HEK293 (cell line): ENCODE results near the gene PPEF1.

ENCODE experiments used
- CTCF ChIP-seq: fragments of 450-650 bp; formaldehyde crosslinking; IDR thresholded peaks from 2 replicates; pipeline ENCODE4 v1.5.1; 2016; ENCODE audit warnings: missing biosample characterization, missing genetic modification characterization
- HIC1 ChIP-seq: fragments of 450-650 bp; formaldehyde crosslinking; IDR thresholded peaks from 2 replicates; pipeline ENCODE4 v1.5.1; 2016; ENCODE audit warnings: missing biosample characterization, missing genetic modification characterization
- HOXA7 ChIP-seq: sonication (generic); formaldehyde crosslinking; IDR thresholded peaks from 2 replicates; pipeline ENCODE4 v1.8.1; 2022; ENCODE audit warnings: missing genetic modification reagents, borderline replicate concordance
- MEIS1 ChIP-seq: sonication (generic); formaldehyde crosslinking; IDR thresholded peaks from 2 replicates; pipeline ENCODE4 v1.8.1; 2022; ENCODE audit warnings: missing genetic modification reagents, mild to moderate bottlenecking, borderline replicate concordance
- RBAK ChIP-seq: fragments of 450-650 bp; formaldehyde crosslinking; IDR thresholded peaks from 2 replicates; pipeline ENCODE4 v1.5.1; 2016; ENCODE audit warnings: missing biosample characterization, missing genetic modification characterization
- SCRT1 ChIP-seq: fragments of 450-650 bp; formaldehyde crosslinking; IDR thresholded peaks from 2 replicates; pipeline ENCODE4 v1.5.1; 2016; ENCODE audit warnings: missing biosample characterization, missing genetic modification characterization, borderline replicate concordance
- SETDB1 ChIP-seq: IDR thresholded peaks from one replicate; pipeline ENCODE4 v1.6.1; 2017; ENCODE audit warnings: mild to moderate bottlenecking, low read length, moderate library complexity, mixed read lengths; ENCODE audit not compliant: insufficient read length
- ZNF155 ChIP-seq: fragments of 450-650 bp; formaldehyde crosslinking; IDR thresholded peaks from 2 replicates; pipeline ENCODE4 v1.5.1; 2016; ENCODE audit warnings: missing biosample characterization, missing genetic modification characterization
- ZNF184 ChIP-seq: fragments of 450-650 bp; IDR thresholded peaks from 2 replicates; pipeline ENCODE4 v1.5.1; 2018; ENCODE audit warnings: missing biosample characterization, mild to moderate bottlenecking, missing genetic modification characterization
- ZNF202 ChIP-seq: fragments of 450-650 bp; formaldehyde crosslinking; IDR thresholded peaks from 2 replicates; pipeline ENCODE4 v1.5.1; 2016; ENCODE audit warnings: missing biosample characterization, missing genetic modification characterization, borderline replicate concordance
- ZNF426 ChIP-seq: fragments of 450-650 bp; formaldehyde crosslinking; IDR thresholded peaks from 2 replicates; pipeline ENCODE4 v1.5.1; 2017; ENCODE audit warnings: missing biosample characterization, missing genetic modification characterization, mild to moderate bottlenecking, inconsistent platforms, moderate library complexity
- ZNF501 ChIP-seq: fragments of 450-650 bp; formaldehyde crosslinking; IDR thresholded peaks from 2 replicates; pipeline ENCODE4 v1.5.1; 2016; ENCODE audit warnings: missing biosample characterization, missing genetic modification characterization
- ZNF548 ChIP-seq: fragments of 450-650 bp; formaldehyde crosslinking; IDR thresholded peaks from 2 replicates; pipeline ENCODE4 v1.5.1; 2016; ENCODE audit warnings: missing biosample characterization, missing genetic modification characterization
- ZSCAN16 ChIP-seq: fragments of 450-650 bp; formaldehyde crosslinking; IDR thresholded peaks from 2 replicates; pipeline ENCODE4 v1.5.1; 2016; ENCODE audit warnings: missing biosample characterization, missing genetic modification characterization

GRCh38 chrX:18676470-18676869 is 31.0 kb upstream of the PPEF1 start:
- no peak for TF ChIP-seq SETDB1
- TF ChIP-seq ZNF155 (tag by site-specific recombination): no peak
- TF ChIP-seq CTCF (tag by site-specific recombination): no peak
- no peak for TF ChIP-seq ZSCAN16 (tag by site-specific recombination)
- TF ChIP-seq MEIS1 (CRISPR knock-in tag): no peak
- no peak for TF ChIP-seq ZNF184
- no peak for TF ChIP-seq HIC1 (tag by site-specific recombination)
- TF ChIP-seq HOXA7 (CRISPR knock-in tag): no peak
- no peak for TF ChIP-seq ZNF501 (tag by site-specific recombination)
- TF ChIP-seq ZNF548: no peak
- no peak for TF ChIP-seq ZNF426 (tag by site-specific recombination)
- TF ChIP-seq RBAK (tag by site-specific recombination): no peak
- TF ChIP-seq ZNF202 (tag by site-specific recombination): no peak
- TF ChIP-seq SCRT1 (tag by site-specific recombination): peak; percentile 67; the same call in 1 of the 2 replicates
